NCI-H1092 (cell line): ENCODE data around the gene NXT1.

ENCODE experiments used
- DNase-seq: peaks from one replicate; lab custom pipeline; 2025; lab: John Stamatoyannopoulos, UW

The NXT1 gene

DNA sequence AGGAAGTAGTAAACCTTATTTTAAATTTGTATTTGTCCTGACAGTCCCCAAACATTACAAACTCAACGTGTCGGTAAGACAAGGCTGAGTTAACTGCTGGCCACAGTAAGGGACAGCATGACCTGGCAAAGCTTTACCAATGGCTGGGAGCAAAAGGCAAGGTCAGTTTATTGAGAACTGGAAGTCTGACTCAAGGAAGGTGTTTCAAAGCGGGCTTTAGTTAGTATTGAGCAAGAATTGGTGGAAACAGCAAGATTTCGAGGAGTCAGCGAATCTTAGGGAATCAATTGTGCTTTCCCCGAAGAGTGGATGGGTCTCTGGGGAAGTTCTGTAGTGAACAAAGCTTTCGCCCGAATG, 10.5 kb downstream of the NXT1 start:
- no peak for DNase-seq

DNA sequence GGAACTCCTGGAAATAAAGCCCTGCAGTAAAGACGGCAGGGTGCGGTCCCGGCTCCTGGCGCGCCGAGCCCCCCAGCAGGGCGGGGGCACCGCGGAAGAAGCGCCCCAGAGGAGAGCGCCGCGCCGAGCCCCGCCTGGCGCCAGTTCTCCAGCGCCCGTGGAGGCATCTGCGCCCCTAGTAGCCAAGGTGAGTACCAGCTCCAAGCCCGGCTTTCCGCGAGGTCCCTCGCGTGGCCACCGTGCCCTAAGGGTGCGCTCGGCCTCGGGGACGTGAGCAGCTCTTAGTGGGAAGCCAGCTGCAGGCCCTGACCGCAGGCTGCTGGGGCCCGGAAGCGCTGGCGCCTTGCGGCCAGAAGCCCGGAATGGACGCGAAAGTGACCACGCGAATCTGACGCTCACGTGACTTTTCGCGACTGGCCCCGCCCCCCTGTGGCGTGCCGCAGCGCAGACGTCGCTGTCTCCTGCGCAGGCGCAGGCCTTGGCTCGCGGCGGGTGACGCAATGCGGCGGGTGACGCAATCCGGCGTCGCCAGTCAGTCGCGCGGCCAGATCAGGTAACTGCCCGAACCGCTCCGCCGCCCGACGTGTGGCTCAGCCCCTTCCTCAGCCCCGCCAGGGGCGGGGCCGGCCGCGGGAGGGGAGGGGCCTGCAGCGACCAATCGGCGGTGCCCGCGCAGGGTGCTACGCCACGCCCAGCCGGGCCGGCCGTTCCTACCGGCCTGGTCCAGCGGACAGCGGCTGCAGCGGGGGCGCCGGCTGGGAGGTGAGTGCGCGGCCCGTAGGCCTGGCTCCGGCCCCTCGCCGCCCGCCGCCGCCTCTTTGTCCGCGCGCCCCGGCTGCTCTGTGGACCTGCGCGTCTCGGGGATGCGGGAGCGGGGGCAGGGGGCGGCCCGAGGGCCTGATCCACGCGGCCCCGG, 11.1 kb downstream of the NXT1 start, which contains the start of gene GZF1:
GZF1 (plus strand) TSS at position 707 of the 916 bp plus-strand sequence. CDS start 2,202 bp downstream, outside the sequence.
- DNase-seq: peak; percentile 96

DNA sequence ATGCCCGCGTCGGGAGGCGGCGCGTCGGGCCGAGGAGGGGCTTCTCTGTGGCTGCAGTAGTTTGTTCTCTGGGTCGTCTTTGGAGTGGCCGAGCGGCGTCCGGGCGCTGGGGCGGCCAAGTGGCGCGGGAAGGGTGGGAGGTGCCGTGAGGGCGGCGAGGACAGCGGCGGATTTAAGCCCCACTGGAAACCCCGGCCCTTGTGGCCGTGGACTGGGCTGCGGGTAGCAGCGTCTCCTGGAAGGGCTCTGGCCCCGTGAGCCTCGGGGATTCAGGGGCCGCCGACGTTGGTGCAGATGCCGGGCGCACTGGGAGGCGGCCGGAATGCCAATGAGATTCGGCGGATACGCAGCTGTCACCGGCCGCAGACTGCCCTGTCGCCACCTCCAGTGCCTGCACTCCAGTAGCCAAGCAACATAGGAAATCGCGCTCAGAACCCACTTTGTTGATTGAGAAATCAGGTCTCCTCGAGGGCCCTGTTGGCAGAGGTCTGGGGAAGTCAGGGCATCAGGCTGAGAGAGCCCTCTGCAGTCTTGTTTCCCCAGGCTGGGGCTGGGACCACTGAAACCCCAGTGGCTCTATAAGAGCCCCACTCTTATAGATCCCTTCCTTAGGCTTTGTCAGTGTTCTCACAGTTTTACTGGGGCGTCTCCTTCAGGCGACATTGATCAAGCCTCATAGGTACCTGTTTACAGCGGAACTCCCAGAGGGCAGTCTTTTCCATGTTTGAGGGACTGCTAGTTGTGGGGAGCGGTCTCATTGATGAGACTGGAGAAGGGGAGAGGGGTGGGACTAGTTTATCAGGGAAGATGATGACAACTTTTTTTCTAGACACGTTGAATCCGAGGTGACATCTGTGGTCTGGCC, 12.0 kb downstream of the NXT1 start:
- no peak for DNase-seq

DNA sequence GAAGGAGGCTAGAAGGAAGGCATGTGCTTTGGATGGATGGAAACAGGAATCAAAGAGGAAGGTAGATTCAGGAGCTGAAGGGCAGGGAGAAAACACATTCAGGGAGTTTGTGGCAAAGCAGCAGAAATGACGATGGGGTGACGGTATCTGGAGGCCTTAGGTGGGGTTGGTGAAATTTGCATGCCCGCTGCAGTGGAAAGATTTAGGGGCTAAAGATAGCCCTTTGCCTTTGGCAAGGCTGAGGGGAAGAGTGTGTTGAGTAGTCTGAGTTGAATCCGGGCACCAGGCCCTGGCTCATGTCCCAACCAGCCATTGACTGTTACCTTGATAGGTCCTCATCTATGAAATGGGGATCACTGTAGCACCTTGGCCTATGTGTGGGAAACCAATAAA, 12.7 kb downstream of the NXT1 start:
- no peak for DNase-seq

DNA sequence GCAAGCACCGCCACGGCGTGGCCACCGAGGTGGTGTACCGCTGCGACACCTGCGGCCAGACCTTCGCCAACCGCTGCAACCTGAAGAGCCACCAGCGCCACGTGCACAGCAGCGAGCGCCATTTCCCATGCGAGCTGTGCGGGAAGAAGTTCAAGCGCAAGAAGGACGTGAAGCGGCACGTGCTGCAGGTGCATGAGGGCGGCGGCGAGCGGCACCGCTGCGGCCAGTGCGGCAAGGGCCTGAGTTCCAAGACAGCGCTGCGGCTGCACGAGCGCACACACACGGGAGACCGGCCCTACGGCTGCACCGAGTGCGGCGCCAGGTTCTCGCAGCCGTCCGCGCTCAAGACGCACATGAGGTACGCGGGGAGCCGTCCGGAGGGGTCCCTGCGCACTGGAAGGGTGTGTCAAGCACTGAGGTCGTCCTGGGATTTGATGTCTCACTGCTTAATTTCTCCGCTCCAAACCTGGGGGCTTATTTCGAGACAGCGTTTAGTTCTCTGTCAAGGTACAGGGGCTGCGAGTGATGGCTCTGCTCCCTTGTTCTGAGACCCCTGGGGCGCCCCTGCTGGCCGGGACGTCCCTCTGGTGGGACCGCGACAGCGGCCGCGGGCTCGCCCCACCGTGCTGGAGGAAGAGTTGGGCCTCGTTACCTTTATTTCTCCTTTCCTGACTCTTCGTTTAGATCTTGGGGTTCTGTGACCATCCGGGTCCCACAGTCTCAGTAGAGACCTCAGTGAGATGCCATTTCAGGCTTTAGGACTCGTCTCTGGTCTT, 15.0 kb downstream of the NXT1 start:
- DNase-seq: no peak

DNA sequence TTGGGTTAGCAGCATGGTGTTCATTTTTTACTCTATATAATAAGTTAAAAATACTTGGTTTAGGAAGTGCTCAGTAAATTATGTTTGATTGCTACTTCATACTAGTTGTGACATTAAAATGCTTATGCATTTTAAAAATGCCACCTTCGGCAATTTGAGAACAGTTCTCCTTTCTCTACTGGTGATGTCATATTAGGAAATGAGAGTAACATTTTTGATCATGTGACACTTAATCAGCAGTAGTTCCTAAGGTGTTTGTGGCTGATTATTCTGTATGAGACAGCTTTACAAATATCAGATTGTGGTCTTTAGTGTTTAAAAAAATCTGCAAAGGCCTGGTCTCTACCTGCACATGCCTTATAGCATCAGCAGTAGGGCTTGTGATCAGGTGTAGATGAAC, 15.8 kb downstream of the NXT1 start:
- no peak for DNase-seq

DNA sequence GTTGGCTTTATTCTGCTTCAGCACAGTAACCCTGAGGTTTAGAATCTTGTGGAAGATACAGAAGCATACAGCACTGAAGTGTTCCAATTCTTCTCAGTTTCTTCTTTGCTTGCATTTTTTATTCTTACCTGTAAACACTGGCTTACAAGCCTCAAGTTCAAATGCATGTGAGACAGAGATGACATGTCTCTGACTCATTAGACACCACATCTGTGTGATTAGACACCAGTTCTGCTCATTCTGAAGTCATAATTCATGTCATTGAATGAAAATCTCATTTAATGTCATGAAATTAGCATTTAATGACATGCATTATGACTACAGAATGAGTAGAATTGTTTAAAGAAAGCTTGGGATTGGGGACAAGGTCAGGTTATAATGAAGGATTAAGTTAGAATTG, 17.2 kb downstream of the NXT1 start:
- no peak for DNase-seq

DNA sequence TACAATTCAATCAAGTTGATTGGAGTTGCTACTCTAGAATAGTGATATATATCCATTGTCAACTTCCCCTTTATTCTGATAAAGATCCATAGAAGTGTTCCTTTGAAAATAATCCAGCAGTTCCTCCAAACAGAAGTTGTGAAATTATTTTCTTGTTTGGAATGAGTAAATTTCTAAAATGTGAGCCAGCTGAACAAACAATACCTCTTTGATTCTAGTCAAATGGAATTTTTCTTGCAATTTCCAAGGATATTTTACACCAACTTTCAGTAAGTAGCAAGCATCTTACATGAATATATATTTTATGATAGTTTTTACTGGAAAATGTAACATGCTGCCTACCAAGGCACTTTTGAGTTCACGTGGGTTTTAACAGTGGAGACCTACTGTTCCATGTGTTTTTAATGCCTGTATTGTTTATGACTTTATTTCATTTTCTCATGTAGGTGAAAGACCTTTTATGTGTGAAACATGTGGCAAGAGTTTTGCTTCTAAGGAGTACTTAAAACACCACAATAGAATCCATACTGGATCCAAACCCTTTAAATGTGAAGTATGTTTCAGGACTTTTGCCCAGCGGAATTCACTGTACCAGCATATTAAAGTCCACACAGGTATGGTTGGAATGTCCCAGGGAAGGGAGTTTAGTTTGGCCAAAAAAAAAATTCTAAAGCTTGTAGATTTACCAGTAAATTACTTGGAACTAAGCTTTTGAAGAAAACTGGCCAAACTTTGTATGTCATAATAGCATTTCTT, 17.9 kb downstream of the NXT1 start:
- no peak for DNase-seq

DNA sequence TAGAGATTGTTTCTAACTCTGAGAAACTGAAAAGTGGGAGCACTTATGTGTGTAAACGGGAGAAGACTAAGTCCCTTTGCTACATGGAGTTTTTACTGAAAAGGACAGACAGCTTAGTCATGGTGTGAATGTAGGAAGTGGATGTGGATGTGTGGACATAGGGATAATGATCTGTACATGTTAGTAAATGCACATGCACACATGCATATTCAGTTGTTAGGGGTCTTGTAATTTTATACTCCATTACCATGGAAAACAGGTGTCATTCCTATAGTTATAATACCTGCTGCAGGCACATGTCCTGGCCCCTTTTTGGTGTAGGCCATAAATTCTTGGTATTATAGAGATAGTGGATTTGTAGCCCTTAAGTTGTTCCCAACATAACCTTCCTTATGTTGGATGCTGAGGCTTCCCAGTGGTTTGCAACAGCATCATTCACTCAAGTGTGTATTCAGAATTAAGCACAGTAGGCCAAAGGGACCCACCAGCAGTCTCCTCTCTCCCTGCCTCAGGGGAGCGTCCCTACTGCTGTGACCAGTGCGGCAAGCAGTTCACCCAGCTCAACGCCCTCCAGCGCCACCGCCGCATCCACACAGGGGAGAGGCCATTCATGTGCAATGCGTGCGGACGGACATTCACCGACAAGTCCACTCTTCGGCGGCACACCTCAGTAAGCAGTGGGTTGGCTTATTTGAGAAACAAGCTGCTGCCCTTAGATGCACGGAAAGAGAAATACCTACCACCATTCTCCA, 18.7 kb downstream of the NXT1 start:
- DNase-seq: no peak

DNA sequence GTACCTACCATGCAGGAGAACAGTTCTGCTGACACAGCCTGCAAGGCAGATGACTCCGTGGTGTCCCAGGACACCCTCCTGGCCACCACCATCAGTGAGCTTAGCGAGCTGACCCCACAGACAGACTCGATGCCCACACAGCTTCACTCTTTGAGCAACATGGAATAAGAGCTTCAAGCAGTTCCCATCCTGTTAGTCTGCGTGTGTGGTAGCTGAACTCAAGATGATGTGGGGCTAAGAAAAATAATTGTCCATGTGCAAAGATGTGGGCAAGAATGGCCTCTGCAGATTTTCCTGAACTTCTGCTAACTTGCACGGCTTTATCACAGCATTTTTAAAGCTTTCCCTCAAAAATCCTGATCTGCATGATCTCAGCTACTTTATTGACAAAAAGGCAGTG, 19.7 kb downstream of the NXT1 start:
- DNase-seq: no peak

DNA sequence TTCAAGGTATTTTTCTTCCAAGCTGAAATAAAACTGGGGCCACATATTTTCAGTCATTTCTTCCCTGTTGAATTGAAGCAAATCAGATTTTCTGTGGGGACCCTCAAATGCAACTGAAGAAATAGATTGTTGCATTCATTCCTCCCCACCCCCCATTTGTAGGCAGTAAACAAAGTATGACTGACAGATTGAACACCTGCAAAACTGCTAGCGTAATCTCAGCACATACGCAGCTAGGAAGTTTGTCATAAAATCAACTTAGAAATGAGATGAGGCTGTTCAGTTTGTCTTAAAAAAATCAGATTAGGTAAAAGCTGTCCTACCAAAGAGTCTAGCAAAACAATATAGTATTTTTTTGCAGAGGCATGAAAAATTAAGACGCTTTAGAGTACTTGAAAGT, 20.3 kb downstream of the NXT1 start:
- no peak for DNase-seq

DNA sequence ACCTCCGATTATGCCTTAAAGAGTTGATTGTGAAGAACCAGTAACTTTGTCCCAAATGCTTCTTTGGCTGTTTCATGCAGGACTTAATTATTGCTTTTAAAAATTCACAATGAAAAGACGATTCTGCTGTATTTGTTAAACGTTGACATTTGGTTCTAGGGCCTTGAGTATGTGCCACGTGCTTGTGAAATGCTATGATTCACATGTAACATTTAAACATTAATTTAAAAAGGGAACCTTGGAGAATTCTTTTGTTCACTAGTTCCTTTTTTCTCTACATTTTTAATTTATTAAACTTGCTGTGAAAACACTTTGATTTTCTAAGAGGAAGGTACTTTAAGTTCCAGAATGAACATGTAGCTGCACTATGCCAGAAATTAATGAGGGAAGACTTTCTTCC, 20.9 kb downstream of the NXT1 start:
- DNase-seq: no peak

DNA sequence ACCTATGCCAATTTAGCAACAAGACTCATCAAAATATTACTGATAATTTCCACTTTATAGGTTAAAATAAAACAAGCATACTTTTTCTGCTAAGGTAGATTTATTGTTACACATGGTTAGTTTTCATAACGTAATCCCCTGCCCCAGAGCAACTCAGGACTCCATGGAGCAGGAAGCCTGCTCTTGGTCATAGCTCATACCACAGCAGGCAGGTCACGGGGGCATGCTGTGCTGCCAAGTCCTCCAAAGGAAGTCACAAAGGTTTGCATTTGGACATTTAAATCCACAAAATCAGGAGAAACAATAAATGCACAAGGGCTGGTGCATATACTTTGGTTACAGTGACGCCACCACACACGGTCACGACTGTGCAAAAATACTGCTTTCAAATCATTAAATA, 23.9 kb downstream of the NXT1 start:
- no peak for DNase-seq

DNA sequence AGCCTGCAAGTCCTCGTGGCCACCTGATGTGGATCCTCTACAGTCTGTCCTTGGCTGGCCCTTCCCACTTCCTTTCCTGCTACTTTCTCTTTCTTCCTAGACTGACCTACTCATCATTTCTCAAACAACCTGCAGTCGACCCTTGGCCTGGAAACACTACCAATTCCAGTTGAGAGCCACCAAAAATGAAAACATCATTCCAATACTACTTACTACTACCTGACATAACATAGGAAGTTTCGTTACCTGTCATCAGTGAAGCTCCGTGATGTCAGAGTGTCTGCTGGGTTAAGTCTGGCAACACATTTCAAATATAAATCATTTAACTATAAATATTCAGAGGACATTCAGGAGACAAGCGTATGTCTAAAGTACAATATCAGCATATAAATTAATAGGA, 25.2 kb downstream of the NXT1 start:
- no peak for DNase-seq

DNA sequence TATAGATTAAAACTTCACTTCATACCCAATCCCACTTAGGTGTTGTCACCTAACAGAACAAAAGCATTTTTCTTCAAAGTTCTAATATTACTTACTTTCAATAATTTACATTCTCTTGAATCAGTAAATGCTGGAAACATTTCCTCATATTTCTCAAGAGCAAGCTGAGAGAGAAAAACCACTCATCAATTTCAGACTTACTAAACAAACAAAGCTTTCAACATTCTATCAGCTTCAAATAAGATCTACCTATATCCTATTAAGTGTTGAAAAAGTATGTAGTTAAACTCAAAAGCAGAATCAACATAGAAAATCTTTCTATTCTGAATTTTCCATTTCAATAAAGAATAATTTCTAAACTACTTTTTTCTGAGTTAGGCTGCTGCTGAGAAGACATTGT, 29.2 kb downstream of the NXT1 start:
- no peak for DNase-seq

DNA sequence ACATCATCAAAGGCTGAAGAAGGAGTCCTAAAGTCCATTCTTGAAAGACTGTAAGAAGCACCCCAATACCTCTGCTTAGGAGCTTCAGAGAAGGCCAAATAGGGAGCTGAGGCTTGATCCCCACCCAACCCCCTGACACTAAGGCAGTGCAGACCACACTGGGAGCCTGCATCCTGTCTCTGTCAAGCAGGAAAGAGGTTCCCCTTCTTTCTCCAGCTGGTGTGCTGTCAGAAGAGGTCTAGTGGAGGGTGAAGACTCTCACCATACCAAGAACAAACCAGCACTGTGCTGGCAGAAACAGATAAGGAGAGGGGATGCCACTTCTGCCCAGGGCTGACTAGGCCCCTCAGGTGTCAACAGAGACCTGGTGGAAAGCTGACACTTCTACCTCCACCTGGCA, 31.3 kb downstream of the NXT1 start:
- DNase-seq: no peak

DNA sequence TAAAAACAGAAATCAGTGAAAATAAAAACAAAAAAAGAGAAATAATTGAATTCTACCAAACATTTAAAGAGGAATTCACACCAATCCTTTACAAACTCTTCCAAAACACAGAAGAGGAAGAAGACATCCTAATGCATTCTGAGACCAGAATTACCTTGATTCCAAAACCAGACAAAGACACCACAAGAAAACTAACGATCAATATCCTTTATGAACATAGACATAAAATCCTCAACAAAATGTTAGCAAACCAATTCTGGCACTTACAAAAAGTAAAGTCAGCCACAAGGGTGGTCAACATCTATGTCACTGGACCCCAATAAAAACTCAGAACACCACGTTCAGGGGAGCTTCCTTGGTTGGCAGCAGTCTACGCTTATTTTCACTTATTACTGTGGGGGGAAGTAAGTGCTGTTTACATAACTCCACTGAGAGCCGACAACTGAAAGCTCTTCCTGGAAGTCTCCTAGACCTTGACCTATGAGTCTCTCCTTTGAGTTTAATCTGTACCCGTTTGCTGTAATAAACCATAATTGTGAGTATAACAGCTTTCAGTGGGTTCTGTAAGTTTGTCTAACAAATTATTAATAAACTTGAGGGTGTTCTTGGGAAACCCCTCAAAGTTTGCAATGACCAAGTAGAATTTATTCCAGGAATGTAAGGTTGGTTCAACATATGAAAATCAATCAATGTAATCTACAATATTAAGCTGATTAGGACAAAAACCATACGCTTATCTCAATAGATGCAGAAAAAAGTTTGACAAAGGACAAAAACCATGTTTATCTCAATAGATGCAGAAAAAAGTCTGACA, 35.9 kb downstream of the NXT1 start:
- no peak for DNase-seq

DNA sequence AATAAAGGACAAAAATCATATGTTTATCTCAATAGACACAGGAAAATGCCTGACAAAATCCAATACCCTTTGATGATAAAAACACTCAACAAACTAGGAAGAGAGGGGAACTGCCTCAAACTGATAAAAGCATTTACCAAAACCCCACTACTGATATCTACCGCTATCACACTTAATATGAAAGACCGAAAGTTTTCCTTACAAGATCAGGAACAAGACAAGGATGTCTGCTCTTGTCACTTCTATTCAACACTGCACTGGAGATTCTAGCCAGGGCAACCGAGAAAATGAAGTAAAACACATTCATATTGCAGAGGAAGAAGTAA, 36.5 kb downstream of the NXT1 start:
- no peak for DNase-seq

DNA sequence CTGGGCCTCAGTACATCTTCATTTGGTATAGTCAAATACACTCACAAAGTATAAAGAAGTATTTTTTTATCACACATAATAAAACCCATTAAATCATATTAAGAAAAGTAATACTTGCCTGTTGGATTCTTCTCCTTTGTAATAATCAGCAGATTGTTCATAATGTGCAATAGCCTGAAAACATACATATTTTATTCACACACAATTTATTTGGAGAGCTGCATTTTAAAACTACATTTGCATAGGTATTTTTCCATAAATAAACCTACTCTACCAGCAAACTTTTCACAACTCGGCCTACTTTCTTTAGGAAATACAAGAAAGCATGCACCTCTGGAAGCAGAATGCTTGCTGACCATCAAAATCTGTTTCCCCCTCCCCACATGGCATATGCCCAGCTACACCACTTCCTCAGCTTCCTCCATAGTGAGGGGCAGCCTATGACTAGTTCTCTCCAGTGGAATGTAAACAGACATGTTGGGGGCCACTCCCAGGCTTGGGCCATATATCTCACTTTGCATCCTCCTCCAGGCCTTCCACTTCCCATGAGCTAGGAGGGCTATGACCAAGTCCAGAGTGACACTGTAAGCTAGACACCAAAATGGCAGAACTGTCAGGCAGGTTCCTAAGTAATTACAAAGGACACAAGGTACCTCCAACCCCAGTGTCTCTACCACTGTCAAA, 39.6 kb downstream of the NXT1 start:
- DNase-seq: no peak
